ENCODE results near the gene MCF2L.

Gene MCF2L

DNA sequence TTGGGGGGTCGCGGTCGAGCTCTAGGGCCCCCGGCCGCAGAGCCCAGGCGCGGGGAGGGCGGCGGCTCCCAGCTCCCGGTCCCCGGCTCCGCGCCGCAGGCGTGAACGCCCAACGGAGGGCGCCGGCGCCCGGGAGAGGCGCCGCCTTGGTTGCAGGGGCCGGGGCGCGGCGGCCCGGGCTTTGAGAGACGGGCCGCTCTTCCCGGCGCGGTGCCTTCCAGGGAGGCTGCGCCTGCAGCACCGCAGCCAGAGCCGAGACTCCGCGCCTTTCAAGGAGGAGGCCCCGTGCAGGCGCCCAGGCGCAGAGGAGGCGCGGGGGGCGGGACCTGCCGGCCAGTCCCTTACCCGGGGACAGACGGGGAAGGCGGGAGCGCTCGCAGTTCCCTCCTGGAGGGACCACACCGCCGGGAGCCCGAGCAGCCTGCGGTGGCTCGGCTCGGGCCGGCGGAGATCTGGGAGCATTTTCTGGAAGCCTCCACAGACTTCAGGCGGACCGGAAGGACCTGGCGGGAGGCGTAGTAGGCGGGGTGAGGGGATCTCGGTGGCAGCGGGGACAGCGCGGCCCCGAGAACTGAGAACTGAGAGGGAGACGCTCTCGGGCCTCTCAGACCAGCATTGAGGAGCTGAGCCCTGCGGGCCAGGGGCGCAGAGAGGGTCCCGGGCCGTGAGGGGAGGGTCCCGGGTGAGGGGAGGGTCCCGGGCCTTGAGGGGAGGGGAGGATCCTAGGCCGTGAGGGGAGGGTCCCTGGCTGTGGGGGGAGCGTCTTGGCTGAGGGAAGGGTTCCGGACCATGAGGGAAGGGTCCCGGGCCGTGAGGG, 25.5 kb upstream of the MCF2L start:
- no peak for DNase-seq (ENCODE audit: low read depth, low spot score)

DNA sequence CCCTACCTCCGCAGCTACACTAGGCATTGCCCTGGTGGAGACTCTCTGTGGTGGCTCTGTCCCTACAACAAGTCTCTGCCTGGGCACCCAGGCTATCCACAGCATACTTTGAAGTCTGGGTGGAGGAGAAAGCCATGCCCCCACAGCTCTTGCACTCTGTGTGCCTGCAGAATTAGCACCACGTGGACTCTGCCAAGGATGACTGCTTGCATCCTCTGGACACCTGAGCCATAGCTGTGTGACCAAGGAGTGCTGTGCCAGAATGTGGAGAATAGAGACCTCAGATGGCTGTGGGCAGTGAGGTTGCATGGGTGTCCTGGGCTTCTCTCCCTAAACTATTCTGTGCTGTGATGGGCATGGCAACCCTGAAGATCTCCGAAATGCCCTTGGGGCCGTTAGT, 21.2 kb upstream of the MCF2L start:
- DNase-seq (ENCODE audit: low read depth, low spot score): no peak

DNA sequence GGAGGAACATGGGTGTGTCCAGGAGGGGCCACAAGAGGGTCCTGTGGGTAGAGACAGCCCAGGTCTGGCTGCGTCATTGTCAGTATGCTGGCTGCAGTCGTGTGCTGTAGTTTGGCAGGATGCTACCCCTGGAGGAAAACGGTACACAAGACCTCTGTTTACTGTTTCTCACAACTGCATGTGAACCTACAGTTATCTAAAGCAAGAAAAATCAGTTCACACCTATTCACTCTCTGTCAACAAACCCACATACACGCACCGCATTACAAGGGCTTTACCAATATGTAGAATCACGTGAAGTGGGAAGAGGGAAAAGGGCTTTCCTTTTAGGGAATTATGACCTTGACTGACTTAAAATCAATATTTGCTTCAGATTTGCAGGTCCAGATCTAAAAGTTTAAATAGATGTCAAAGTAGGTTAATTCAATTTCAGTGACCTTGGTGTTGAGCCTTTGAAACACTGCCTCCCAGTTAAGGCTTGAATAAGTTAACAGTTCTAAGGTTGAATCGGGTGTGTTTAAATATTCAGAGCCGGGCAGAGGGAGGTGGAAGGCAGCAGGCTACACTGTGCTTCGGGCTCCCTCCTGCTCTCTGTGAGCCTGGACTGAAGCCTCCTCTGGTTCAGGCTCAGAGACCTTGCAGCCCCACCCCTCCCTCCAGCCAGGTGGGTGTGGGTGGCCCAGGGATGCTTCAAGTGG, 17.2 kb upstream of the MCF2L start:
- no peak for DNase-seq (ENCODE audit: low read depth, low spot score)

DNA sequence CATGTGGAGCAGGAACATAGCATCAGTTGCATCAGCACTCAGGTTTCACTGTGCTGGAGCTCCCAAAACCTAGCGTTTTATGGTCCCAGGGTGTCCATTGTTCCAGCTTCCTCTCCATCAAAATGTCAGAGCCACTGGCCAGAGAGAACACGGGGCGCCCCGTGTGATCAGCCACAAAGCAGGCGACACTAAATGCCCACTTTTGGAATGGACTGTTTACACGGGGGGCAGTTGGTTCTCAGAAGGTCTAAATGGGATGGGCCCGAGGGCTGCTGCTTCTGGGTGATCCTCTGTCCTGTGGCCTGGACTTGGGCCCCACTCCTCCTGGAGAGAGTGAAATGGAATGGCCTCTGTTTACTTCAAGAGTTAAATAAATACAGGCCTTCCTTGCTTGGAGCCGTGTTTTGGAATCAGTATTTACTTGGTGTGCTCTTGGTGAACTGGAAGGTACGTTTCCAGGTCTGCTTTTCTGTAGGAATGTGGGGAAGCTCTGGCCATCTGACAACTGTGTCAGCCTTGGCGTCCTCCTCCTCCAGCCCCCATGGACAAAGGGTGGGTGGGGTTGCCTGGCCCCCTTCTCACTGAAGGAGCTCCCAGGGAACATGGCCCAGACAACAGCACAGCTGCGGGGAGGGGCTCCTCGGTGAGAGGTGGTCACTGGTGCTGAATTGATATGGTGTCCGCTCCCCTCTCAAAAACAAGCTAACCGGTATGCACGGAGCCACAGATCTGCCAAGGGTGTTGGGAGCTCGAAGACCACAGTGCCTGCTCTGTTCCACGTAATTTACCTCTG, 16.1 kb upstream of the MCF2L start:
- DNase-seq (ENCODE audit: low read depth, low spot score): no peak

DNA sequence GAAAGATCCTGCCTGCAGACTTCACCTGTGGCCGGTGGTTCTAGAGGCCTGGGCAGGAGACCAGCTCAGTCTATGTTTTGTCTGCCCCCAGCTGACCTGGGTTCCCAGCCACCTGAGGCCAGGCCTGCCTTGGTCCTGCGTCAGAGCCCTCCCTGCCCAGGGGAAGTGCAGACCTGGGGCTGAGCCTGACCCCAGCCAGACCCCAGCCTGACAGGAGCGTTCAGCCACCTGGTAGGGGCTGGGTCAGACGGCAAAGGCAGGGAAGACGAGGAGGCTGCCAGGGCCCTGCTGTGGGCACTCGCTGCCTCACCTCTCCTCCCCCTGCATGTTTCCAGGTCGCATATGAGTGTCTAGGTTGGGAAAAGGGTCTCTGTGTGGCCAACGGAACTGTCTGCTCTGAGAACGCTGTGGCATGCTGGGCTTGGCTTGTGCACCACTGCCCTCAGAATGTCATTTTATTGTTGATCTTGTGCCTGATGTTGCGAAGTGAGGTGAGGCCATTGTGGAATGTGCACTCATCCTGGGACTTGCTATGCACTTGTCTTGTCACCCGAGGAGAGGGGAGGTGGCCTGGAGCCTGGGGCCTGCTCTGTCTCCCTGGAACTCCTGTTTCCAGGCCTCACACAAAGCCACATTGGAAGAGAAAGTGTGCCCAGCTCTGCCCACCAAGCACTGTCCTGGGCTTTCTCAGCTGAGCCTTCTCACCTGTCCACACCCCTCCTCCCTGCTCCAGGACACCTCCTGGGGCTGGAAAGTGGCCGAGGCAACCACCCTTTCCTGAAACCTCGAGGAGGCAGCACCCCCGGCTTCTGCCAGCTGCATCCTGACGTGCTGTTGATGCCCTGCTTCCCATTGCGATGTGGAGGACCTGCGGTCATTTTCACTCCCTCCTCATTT, 15.2 kb upstream of the MCF2L start:
- no peak for DNase-seq (ENCODE audit: low read depth, low spot score)

DNA sequence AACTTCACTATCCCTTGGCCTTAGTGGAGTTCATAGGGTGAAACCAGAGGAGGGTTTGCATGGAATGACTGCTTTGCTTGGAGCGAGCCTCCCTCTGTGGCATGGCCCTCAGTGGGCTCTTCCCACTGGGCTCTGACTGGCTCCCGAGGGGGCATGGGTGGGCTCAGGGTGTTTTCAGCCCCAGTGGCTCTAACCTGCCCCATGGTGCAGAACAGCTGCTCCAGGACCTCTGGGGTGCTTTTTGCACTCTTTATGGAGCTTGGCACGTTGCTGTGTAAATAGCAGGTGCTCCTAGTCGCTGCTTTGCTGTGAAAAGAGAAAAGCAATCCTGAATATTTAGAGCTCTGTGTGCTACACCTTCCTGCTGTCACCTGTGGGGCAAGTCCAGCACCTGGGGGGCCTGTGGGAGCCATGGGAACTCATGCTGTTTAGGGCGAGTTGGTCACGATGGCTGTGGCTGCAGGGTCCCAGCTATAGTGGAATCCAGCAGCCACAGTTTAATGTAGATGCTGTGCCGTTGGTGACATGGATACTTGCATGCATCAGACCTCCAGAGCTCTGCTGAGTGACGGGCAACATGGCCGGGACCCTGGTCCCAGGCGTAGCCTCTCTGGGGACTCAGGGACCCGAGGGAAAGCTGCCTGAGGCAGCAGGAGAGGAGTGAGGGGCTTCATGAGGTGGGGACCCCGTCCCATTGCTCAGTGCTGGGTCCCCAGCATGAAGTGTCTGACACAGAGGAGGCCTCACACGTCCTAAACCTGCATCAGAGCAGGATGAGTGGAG, 14.3 kb upstream of the MCF2L start:
- no peak for DNase-seq (ENCODE audit: low read depth, low spot score)

DNA sequence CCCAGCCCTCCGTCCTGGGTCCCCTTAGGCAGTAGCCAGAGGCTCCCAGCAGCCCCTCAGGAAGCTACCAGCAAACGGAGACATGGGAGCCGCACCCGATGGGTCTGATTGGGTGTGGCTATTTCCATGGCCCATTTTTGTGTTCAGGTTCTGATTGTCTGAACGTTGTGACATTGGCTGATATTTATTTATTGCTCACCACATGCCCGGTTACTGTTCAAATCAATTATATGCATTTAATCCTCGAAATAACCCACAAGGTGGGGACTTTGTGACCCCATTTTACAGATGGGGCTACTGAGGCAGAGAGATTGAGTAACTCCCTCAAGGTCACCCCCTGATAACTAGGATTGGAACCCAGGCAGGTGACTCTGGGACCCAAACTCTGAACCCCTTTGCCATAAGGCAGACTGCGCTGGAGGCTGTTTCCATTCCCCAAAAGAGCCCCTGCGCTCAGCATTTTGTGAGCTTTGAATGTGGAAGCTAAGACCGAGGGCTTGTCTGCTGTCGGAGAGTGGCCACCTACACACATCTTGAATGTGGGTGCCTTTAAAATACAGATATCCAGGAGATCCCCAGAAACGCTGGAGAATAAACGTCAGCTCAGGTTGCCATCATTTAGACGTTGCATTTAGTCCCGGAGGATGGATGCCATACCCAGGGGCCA, 13.6 kb upstream of the MCF2L start:
- DNase-seq (ENCODE audit: low read depth, low spot score): no peak

DNA sequence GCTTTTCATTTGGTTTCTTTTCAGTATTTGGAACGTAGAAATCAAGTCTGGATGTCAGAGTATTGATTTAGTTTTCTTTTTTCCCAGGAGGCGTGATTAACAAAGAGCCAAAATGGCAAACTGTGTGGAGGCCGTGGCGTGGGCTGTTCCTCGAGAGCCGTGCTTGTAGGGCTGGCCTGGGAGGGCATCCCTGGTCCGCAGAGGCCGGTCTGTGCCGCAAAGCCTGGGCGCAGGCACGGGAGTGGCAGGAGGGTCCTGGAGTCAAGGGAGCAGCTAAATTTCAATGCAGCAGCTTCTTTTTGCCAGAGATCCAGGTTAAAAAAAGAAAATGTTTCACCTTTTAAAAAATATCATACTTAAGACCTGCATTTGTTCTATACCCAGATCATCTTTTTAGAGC, 13.1 kb upstream of the MCF2L start:
- DNase-seq (ENCODE audit: low read depth, low spot score): no peak

DNA sequence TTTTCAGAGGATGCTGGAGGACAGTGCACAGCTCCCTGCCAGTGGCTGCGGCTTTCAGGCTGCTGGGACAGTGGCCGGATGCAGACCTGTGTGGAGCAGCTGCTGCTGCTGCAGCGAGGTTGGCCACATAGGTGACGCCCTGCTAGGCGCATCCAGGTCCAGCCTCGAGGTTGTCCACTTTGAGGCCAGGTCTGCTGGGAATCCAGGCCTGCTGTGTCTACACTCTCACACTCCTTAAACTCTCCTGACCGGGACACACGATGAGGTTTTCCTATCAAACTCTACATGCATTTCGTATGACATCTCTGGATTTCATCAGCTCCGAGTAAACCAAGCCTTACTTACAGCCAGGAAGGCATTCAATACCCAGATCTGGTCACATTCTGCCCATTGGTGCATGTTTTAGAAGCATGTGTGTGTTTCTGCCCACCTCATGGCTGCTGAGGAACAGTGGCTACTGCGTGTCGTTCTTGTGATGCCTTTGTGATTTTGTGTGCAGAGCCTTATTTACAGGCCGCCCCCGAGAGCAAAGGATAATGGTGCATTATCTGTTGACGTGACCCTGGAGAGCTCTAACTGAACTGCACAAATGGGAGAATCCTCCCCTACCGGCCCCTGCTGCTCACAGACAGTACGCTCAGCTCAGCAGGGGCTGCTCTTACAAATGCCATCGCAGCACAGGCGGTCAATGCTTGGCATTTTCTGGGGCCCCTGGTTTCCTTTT, 12.3 kb upstream of the MCF2L start:
- DNase-seq (ENCODE audit: low read depth, low spot score): no peak

DNA sequence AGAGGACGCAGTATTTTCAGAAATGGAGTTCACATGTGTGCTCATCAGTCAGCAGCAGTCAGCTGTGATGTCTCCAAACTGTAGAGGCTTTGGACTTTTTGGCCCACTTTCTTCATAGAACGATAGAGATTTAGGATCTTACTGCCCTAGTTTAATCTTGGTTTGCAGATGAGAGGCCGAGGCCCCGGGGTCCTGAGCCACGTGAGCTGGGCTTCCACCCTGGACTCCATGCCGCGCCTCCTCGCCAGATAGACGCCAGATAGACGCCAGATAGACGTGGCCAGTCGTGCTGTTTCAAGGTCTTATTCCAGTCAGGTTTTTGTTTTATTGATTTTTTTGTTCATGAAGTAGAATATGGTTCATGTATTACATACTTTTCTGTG, 11.7 kb upstream of the MCF2L start:
- no peak for DNase-seq (ENCODE audit: low read depth, low spot score)

DNA sequence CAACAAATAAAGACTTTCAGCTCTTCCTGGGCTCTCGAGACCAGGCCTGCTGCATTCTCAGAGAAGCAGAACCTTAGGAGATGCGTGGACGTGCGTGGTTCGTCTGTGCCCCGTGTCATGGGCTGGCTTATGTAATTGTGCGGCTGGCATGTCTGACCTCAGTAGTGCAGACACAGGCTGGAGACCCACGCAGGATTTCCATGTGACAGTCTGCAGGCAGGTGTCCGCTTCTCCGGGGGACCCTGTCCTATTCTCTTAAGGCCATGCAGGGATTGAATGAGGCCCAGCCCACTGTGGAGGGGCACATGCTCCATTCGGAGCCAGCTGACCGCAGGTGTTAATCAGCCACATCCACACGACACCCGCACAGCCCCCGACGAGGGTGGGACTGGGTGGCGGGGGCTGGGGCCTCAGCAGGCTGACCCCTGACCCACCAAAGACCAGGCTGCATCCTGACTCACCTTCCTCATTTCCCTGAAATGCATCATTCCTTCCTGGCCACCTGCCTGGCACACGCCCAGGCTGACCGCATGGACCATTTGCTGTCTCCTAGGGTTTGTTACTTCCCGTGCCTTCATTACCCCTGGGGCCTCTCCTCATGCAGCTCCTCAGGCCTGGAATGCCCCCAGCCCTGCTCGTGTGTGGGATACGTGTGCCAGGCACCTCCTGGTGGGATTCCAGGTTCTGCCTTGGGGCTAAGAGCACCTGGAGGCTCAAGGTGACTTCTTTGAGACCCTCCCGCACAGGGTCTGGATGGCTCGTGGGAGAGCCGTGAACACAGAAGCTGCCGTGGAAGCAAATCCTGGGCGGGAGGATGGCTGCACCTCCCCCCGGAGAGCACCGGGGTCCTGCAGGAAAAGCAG, 10.7 kb upstream of the MCF2L start:
- DNase-seq (ENCODE audit: low read depth, low spot score): no peak

DNA sequence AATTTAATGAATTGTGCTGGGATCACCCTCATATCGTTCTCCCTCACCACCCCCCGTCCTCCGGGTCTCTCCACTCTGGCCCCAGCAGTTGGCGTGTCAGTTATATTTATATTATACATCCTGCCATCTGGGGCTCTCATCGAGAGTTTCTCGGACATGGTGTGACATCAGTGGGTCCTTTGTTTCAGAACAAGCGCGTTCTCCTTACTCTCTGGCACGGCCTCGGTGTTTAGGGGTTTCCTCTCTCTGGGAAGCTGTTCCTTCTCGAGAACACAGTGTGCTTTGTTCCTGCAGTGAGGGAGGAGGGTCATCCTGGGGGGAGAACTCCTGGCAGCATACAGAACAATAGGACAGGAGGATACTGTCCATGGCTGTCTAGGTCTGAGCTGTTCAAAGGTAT, 9.8 kb upstream of the MCF2L start:
- DNase-seq (ENCODE audit: low read depth, low spot score): no peak

DNA sequence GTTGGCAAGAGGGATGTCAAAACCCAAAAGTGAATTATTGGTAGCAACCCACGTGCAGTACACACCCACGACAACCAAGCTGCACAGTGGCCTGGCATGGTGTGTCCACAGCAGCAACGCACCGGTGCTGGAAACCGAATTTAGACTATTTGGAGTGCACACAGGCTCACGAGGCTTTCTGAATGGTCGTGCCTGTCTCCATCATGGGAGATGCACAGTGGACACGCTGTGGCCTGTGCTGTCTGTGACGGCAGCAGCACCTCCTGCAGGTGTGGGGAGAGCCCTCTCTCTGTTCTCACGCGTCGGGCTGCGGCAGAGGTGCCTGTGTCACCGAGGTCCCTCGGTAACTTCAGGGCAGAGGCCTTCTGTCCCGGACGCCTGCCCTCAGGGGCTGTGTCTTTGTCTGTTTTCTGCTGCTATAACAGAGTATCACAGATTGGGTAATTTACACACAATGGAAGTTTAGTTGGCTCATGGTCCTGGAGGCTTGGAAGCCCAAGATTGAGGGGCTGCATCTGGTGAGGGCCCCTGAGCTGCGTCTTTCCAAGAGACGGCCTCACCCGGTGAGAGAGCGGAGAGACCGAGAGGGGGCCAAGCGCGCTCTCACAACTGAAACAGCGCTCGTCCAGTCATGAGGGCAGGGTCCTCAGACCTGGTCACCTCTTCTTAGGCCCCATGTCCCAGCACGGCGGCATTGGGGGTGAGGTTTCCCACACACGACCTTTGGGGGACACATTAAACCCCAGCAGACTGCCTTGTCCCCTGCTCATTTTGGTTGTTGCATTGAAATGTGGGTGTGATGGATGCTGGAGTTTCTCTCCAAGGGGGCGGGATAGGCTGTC, 9.1 kb upstream of the MCF2L start:
- no peak for DNase-seq (ENCODE audit: low read depth, low spot score)

DNA sequence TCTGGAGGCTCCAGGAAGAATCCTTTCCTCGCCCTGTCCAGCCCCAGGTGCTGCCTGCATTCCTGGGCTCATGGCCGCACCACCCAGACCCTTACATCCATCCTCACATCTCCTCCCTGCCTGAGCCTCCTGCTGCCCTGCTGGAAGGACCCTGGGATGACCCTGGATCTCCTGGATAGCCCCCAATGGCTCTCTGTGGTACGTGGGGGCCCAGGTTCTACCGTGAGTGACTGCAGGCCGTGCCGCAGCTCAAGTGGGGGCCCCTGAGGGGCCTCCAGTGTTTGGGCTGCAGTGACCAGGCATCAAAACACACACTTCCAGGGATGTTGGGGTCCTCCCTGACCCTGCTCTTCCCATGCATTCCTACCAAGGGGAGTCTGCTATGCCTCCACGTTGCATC, 8.3 kb upstream of the MCF2L start:
- no peak for DNase-seq (ENCODE audit: low read depth, low spot score)

DNA sequence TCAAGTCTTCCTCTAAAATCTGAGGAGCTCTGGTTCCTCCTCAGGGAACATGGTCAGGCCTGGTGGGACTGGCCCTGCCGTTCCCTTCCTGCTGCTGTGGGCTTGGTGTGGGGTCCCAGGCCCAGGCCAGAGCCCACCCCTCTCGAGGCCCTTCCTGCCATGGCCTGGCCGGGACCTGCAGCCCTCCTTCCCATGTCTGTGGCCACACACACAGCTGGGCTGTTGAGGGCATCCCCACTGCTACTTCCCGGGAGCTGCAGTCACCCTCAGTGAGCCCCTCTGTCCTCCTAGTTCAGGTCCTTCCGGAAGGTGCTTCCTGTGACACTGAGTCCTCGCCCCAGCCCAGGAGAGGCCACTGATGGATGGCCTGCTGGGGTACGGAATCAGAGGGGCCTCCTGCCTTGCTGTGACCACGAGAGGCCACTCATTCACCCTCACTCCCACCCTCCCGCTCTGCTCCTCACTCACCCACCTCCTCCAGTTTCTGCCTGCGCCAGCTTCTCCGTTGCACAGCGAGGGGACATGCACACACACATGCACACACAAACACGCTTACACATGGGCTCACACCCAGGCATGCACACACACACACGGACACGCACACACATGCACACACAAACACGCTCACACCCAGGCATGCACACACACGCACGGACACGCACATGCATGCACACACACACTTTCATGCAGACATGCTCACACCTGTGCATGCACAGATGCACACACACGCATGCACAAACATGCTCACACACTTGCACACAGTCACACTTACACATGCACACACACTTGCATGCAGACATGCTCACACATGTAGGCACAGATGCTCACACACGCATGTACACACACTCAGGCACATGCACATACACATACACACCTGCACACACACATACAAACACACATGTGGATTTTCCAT, 7.3 kb upstream of the MCF2L start:
- no peak for DNase-seq (ENCODE audit: low read depth, low spot score)

DNA sequence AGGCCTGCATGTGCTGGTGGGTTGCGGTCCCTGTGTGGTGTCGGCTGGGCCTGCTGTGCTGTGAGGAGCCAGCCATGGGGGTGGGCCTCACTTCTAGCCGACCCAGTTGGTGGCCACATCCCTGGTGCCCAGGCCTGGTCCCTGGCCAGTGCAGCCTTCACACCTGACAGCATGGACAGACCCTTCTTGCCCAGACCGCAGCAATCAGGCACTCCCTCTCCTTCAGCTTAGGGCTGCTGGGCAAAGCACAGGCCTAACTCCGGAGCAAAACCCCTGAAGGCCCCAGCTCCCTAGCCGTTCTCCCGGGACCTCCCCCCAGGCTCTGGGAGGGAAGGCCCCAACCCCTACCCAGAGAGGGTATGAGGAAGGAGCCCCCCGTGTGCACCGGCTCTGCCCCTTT, 6.6 kb upstream of the MCF2L start:
- no peak for DNase-seq (ENCODE audit: low read depth, low spot score)

Data from iPS DF 19.7 (cell line).